Natural killer cell (primary cell): ENCODE data around the gene GPR107. TPM values are rescaled to one million over a fixed set of nuclear protein-coding genes. Genes with fewer than 3 reads are reported as not detected.
A peak's percentile ranks its signal among the peaks of the same experiment; 100 is the strongest.
"Not testable (repeated sequence)": the region's sequence is repeated elsewhere in the genome, so short reads cannot be mapped to it uniquely, and the experiment has no call there.

Experiments
- ATAC-seq, 3 donors: fragments of 150-1000 bp in 2 of 3; fragments of 200-7000 bp in 1 of 3; cut with Tn5 transposase; 1 replicate in 1 of 3; 2 replicates in 2 of 3; pipeline ENCODE4 v1.10.0; 2021; ENCODE audit warnings: mild to moderate bottlenecking in 2 of 3, moderate library complexity in 2 of 3
- DNase-seq, 2 donors: peaks; one replicate each; pipeline versions ENCODE4 v3.0.0 to v3.0.0-alpha.2; 2013 to 2021; ENCODE audit warnings: mixed read lengths in 1 of 2
- H3K27ac ChIP-seq: one replicate; pipeline ENCODE4 v1.5.1; 2013; ENCODE audit warnings: mild to moderate bottlenecking, low read length
- H3K27me3 ChIP-seq: one replicate; pipeline ENCODE4 v1.6.1; 2013; ENCODE audit warnings: low read length; ENCODE audit not compliant: control insufficient read depth, insufficient read depth
- H3K36me3 ChIP-seq: one replicate; pipeline ENCODE4 v1.6.1; 2013; ENCODE audit warnings: low read length; ENCODE audit not compliant: control insufficient read depth, insufficient read depth
- H3K4me1 ChIP-seq: one replicate; pipeline ENCODE4 v1.6.1; 2013; ENCODE audit warnings: low read length; ENCODE audit not compliant: control insufficient read depth, insufficient read depth
- H3K4me3 ChIP-seq: one replicate; pipeline ENCODE4 v1.5.1; 2013; ENCODE audit warnings: low read length
- H3K9me3 ChIP-seq: one replicate; pipeline ENCODE4 v1.6.1; 2013; ENCODE audit warnings: low read length; ENCODE audit not compliant: control insufficient read depth, insufficient read depth
- H3K27ac Mint-ChIP-seq, 2 donors: one replicate each; pipeline ENCODE4 v1.8.0; 2022; ENCODE audit warnings: mild to moderate bottlenecking in 2 of 2, mixed read lengths in 2 of 2, moderate library complexity in 1 of 2
- H3K27me3 Mint-ChIP-seq, 2 donors: one replicate each; pipeline ENCODE4 v1.8.0; 2022; ENCODE audit warnings: low read depth in 2 of 2, mixed read lengths in 2 of 2
- H3K36me3 Mint-ChIP-seq: one replicate; pipeline ENCODE4 v1.8.0; 2022; ENCODE audit warnings: mixed read lengths
- H3K4me1 Mint-ChIP-seq, 2 donors: one replicate each; pipeline ENCODE4 v1.8.0; 2022; ENCODE audit warnings: mixed read lengths in 2 of 2
- H3K4me3 Mint-ChIP-seq: one replicate; pipeline ENCODE4 v1.8.0; 2022; ENCODE audit warnings: mild to moderate bottlenecking, moderate library complexity, mixed read lengths
- H3K9me3 Mint-ChIP-seq, 2 donors: one replicate each; pipeline ENCODE4 v1.8.0; 2022; ENCODE audit warnings: mixed read lengths in 2 of 2
- CTCF ChIP-seq: fragments of 200-600 bp; IDR thresholded peaks from one replicate; pipeline ENCODE4 v1.8.0; 2022; ENCODE audit warnings: antibody characterized with exemption
- WGBS: methylation state at CpG from one replicate; pipeline ENCODE4 v1.1.7; 2013; ENCODE audit warnings: missing lambda C conversion rate; ENCODE audit not compliant: insufficient coverage; 5-methylcytosine and 5-hydroxymethylcytosine counted together
- intact Hi-C: fragments of 100-400 bp; cut with micrococcal nuclease; formaldehyde crosslinking; loops from one replicate; pipeline ENCODE4 v1.14.2; 2022
- total RNA-seq, 4 donors: library from RNA; stranded (reverse); fragments of 120-200 nt in 1 of 4; gene quantifications; one replicate each; pipeline versions ENCODE4 v1.2.3 to v1.2.4, GENCODE V29; 2013 to 2022

Gene GPR107
- total RNA-seq, 3 donors from 2014 or later (not counting 1 experiment from before 2014, with no cell fraction given), result 32.9 to 49.5 (median 41.8) TPM

DNA sequence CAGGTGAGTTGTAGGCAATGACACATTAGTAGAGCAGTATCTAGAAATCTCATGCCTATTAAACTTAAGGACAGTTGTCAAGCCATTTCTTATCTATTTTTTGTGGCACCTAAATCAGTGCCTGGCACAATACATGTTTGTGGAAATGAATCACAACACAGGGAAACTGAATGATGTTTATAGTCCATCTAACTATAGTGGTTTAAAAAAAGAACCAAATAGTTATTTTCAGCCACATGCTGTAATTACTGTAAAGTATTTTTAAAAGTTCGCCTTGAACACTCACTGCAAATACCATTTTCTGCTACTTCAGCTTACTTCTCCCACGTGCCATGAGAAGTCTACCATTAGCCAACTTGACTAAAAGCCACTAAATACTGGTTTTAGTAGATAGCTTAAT lies 32.6 kb upstream of the GPR107 start:
- no peaks in the 10 kb centered on the region for H3K36me3 Mint-ChIP-seq
- H3K27ac ChIP-seq, result no peak overlapping the region
- H3K27me3 Mint-ChIP-seq, result no peaks in the 10 kb centered on the region
- peaks cover 61 to 67% of the 10 kb centered on the region in 2 donors for H3K4me1 Mint-ChIP-seq
- no peaks in the 10 kb centered on the region for H3K9me3 Mint-ChIP-seq
- peaks cover 48% of the 10 kb centered on the region for H3K4me1 ChIP-seq
- H3K27ac Mint-ChIP-seq, result peak overlapping the region; percentile 45 to 84
- H3K4me3 Mint-ChIP-seq, result no peak overlapping the region
- no peaks in the 10 kb centered on the region for H3K27me3 ChIP-seq
- no peak overlapping the region for H3K4me3 ChIP-seq
- no CpG with 5 or more reads among the region's 2 CpGs for WGBS
- no peak for DNase-seq
- ATAC-seq, result no peak
- intact Hi-C loops, result no loop called here
- H3K9me3 ChIP-seq, result peaks cover 4% of the 10 kb centered on the region
- peaks cover 3% of the 10 kb centered on the region for H3K36me3 ChIP-seq
- TF ChIP-seq CTCF, result no peak

GRCh38 chr9:130021842-130022241 lies 31.9 kb upstream of the GPR107 start:
- not testable (repeated sequence) for H3K36me3 Mint-ChIP-seq, H3K9me3 ChIP-seq, H3K27me3 Mint-ChIP-seq, H3K9me3 Mint-ChIP-seq, DNase-seq, H3K27me3 ChIP-seq, H3K36me3 ChIP-seq, H3K4me3 ChIP-seq, H3K27ac ChIP-seq, H3K4me3 Mint-ChIP-seq, ATAC-seq
- H3K4me1 ChIP-seq, result peaks cover 55% of the 10 kb centered on the region
- WGBS, result 89% methylated on average over 3 of the region's 3 CpGs
- Mint-ChIP-seq H3K27ac (peak overlapping the region; percentile 84 to 86), H3K4me1 (peaks cover 60 to 71% of the 10 kb centered on the region in 2 donors)
- intact Hi-C loops, result loop anchor here (2.0 kb wide), 1 partner anchor 17 kb away; no protein-coding TSS in a partner anchor

DNA sequence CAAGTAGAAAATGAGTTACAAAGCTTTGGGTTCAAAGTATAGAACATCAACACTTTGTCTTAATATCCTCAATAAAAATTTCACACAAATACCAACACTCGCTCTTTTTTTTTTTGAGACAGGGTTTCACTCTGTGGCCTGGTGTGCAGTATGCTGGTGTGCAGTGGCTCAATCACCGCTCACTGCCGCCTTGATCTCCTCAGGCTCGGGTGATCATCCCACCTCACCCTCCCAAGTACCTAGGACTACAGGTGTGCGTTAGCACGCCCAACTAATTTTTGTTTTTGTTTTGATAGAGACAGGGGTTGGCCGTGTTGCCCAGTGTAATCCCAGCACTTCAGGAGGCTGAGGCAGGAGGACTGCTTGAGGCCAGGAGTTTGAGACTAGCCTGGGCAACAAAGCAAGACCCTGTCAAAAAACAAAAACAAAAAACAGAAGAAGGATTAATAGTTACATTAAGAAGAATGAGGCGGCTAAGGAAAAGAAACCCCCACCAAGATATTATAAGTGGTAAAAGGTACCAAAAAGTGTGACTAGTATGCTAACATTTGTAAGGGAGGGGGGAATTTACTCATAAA lies 31.1 kb upstream of the GPR107 start:
- no peaks in the 10 kb centered on the region for H3K27me3 ChIP-seq
- Mint-ChIP-seq H3K4me1 (peaks cover 57 to 71% of the 10 kb centered on the region in 2 donors), H3K27me3 (no peaks in the 10 kb centered on the region), H3K36me3 (no peaks in the 10 kb centered on the region), H3K9me3 (no peaks in the 10 kb centered on the region), H3K27ac (peak overlapping the region; percentile 84 to 86), H3K4me3 (peak overlapping the region; percentile 31)
- intact Hi-C loops, result loop anchor here (2.0 kb wide), 1 partner anchor 16 kb away; no protein-coding TSS in a partner anchor
- H3K9me3 ChIP-seq, result peaks cover 2% of the 10 kb centered on the region
- ATAC-seq (peak; percentile 47 to 59 (median 52)), DNase-seq (no peak)
- 35% methylated on average over 5 of the region's 8 CpGs for WGBS
- H3K4me1 ChIP-seq, result peaks cover 59% of the 10 kb centered on the region
- no peak for TF ChIP-seq CTCF
- H3K36me3 ChIP-seq, result no peaks in the 10 kb centered on the region
- H3K4me3 ChIP-seq, result no peak overlapping the region
- H3K27ac ChIP-seq, result peak overlapping the region; percentile 56

GRCh38 chr9:130023144-130023787 lies 30.4 kb upstream of the GPR107 start:
- peak overlapping the region; percentile 84 to 86 for H3K27ac Mint-ChIP-seq
- no peaks in the 10 kb centered on the region for H3K9me3 Mint-ChIP-seq
- no peak for TF ChIP-seq CTCF
- no peaks in the 10 kb centered on the region for H3K36me3 ChIP-seq
- H3K27me3 ChIP-seq, result no peaks in the 10 kb centered on the region
- no peaks in the 10 kb centered on the region for H3K36me3 Mint-ChIP-seq
- ATAC-seq (peak; percentile 47 to 73 (median 56)), DNase-seq (peak in 1 of 2 donors; percentile 59)
- H3K27me3 Mint-ChIP-seq, result no peaks in the 10 kb centered on the region
- intact Hi-C loops, result loop anchor here (2.0 kb wide), 1 partner anchor 16 kb away; no protein-coding TSS in a partner anchor
- peaks cover 2% of the 10 kb centered on the region for H3K9me3 ChIP-seq
- H3K4me1 Mint-ChIP-seq, result peaks cover 60 to 77% of the 10 kb centered on the region in 2 donors
- peak overlapping the region; percentile 25 for H3K4me3 Mint-ChIP-seq
- H3K4me3 ChIP-seq, result no peak overlapping the region
- H3K4me1 ChIP-seq, result peaks cover 59% of the 10 kb centered on the region
- WGBS, result 70% methylated on average over 7 of the region's 7 CpGs
- peak overlapping the region; percentile 61 for H3K27ac ChIP-seq
